KMS-11 (cell line): Measurements from ENCODE around the gene BICDL1.

Source experiments
- H2AFZ ChIP-seq: fragments of 200-600 bp; sonication (generic); 2 replicates; pipeline ENCODE4 v1.6.1; 2016; ENCODE audit warnings: antibody characterized with exemption, mixed run types, low read depth
- H3K27ac ChIP-seq: fragments of 200-600 bp; sonication (generic); 2 replicates; pipeline ENCODE4 v1.6.1; 2016; ENCODE audit warnings: mild to moderate bottlenecking, mixed run types
- H3K27me3 ChIP-seq: fragments of 200-600 bp; sonication (generic); 2 replicates; pipeline ENCODE4 v1.6.1; 2017; ENCODE audit warnings: mild to moderate bottlenecking, low read depth, mixed run types, moderate library complexity; ENCODE audit not compliant: insufficient read depth
- H3K36me3 ChIP-seq: fragments of 200-600 bp; sonication (generic); 2 replicates; pipeline ENCODE4 v1.6.1; 2017; ENCODE audit warnings: mild to moderate bottlenecking, mixed run types; ENCODE audit not compliant: insufficient read depth
- H3K4me1 ChIP-seq: fragments of 200-600 bp; sonication (generic); 2 replicates; pipeline ENCODE4 v1.6.1; 2016; ENCODE audit warnings: mild to moderate bottlenecking, low read depth, mixed run types; ENCODE audit not compliant: poor library complexity, severe bottlenecking
- H3K4me2 ChIP-seq: fragments of 200-600 bp; sonication (generic); 2 replicates; pipeline ENCODE4 v1.7.0; 2016; ENCODE audit warnings: mild to moderate bottlenecking, mixed run types
- H3K4me3 ChIP-seq: fragments of 200-600 bp; sonication (generic); IDR thresholded peaks from 2 replicates; pipeline ENCODE4 v1.6.1; 2017; ENCODE audit warnings: low read depth, low read length, mixed read lengths; ENCODE audit not compliant: insufficient read depth
- H3K79me2 ChIP-seq: fragments of 200-600 bp; sonication (generic); 2 replicates; pipeline ENCODE4 v1.6.1; 2016; ENCODE audit warnings: low read depth, mixed run types; ENCODE audit not compliant: insufficient read depth
- H3K9ac ChIP-seq: fragments of 200-600 bp; sonication (generic); 2 replicates; pipeline ENCODE4 v1.6.1; 2016; ENCODE audit warnings: mild to moderate bottlenecking, mixed run types
- H4K20me1 ChIP-seq: fragments of 200-600 bp; sonication (generic); 2 replicates; pipeline ENCODE4 v1.6.1; 2016; ENCODE audit warnings: mild to moderate bottlenecking, mixed run types; ENCODE audit not compliant: insufficient read depth
- CTCF ChIP-seq: fragments of 200-600 bp; sonication (generic); conservative IDR thresholded peaks from 2 replicates; pipeline ENCODE4 v1.6.1; 2017; ENCODE audit warnings: low read depth, mild to moderate bottlenecking, antibody characterized with exemption, low read length, moderate library complexity, mixed read lengths

The BICDL1 gene

GRCh38 chr12:120125029-120125428 lies 136.0 kb downstream of the BICDL1 start:
- Histone ChIP-seq H3K79me2 (no peaks in the 10 kb centered on the region), H3K4me2 (no peak overlapping the region), H3K9ac (no peak overlapping the region), H2AFZ (no peak overlapping the region), H3K27me3 (no peaks in the 10 kb centered on the region), H3K27ac (no peak overlapping the region), H3K4me3 (no peak overlapping the region), H3K36me3 (no peaks in the 10 kb centered on the region), H4K20me1 (no peaks in the 10 kb centered on the region), H3K4me1 (peaks cover 59% of the 10 kb centered on the region)
- no peak for TF ChIP-seq CTCF

GRCh38 chr12:120125792-120126634 lies 137.0 kb downstream of the BICDL1 start:
- Histone ChIP-seq H3K79me2 (no peaks in the 10 kb centered on the region), H3K27me3 (no peaks in the 10 kb centered on the region), H3K36me3 (no peaks in the 10 kb centered on the region), H3K9ac (no peak overlapping the region), H3K27ac (no peak overlapping the region), H3K4me2 (no peak overlapping the region), H3K4me3 (no peak overlapping the region), H2AFZ (no peak overlapping the region), H3K4me1 (peaks cover 49% of the 10 kb centered on the region), H4K20me1 (no peaks in the 10 kb centered on the region)
- no peak for TF ChIP-seq CTCF

- H3K4me1 ChIP-seq: peaks cover 48% of the 10 kb centered on the region
- no peak overlapping the region for H3K4me3 ChIP-seq
- H3K27me3 ChIP-seq: no peaks in the 10 kb centered on the region
- H3K36me3 ChIP-seq: no peaks in the 10 kb centered on the region
- H3K4me2 ChIP-seq: no peak overlapping the region
- H2AFZ ChIP-seq: no peak overlapping the region
- TF ChIP-seq CTCF: no peak
- H3K9ac ChIP-seq: no peak overlapping the region
- H4K20me1 ChIP-seq: no peaks in the 10 kb centered on the region
- no peak overlapping the region for H3K27ac ChIP-seq
- no peaks in the 10 kb centered on the region for H3K79me2 ChIP-seq
Measured at GRCh38 chr12:120126635-120127005, 137.6 kb downstream of the BICDL1 start.

GRCh38 chr12:120130011-120130410 lies 141.0 kb downstream of the BICDL1 start:
- Histone ChIP-seq H3K79me2 (no peaks in the 10 kb centered on the region), H3K36me3 (no peaks in the 10 kb centered on the region), H3K9ac (no peak overlapping the region), H3K27me3 (no peaks in the 10 kb centered on the region), H3K4me2 (no peak overlapping the region), H3K27ac (no peak overlapping the region), H4K20me1 (no peaks in the 10 kb centered on the region), H3K4me3 (no peak overlapping the region), H3K4me1 (peaks cover 48% of the 10 kb centered on the region), H2AFZ (no peak overlapping the region)
- TF ChIP-seq CTCF: no peak
